ENCODE data around the gene IGSF6.

The IGSF6 gene

DNA sequence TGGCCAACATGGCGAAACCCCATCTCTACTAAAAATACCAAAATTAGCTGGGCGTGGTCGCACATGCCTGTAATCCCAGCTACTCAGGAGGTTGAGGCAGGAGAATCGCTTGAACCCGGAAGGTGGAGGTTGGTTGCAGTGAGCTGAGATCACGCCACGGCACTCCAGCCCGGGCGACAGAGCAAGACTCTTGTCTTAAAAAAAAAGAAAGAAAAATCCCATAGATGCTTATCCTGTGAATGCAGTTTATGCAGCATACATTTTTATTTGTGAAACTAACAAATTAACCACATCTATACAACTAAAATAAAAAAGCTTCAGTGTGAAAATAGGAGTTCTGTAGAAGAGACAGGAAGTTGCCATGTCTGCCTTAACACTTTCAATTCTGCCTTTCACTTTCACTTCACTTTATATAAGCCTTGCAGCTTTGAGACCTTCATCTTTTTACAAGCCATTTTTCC, 7.1 kb downstream of the IGSF6 start:
- TF ChIP-seq, protein P1, sequence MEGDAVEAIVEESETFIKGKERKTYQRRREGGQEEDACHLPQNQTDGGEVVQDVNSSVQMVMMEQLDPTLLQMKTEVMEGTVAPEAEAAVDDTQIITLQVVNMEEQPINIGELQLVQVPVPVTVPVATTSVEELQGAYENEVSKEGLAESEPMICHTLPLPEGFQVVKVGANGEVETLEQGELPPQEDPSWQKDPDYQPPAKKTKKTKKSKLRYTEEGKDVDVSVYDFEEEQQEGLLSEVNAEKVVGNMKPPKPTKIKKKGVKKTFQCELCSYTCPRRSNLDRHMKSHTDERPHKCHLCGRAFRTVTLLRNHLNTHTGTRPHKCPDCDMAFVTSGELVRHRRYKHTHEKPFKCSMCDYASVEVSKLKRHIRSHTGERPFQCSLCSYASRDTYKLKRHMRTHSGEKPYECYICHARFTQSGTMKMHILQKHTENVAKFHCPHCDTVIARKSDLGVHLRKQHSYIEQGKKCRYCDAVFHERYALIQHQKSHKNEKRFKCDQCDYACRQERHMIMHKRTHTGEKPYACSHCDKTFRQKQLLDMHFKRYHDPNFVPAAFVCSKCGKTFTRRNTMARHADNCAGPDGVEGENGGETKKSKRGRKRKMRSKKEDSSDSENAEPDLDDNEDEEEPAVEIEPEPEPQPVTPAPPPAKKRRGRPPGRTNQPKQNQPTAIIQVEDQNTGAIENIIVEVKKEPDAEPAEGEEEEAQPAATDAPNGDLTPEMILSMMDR (IDR thresholded peaks at IDR 0.05; ENCODE audit: borderline replicate concordance, insufficient read depth, low read depth, low read length): no peak
- no peak overlapping the region for H3K4me3 ChIP-seq (ENCODE audit: low read depth, low read length)

DNA sequence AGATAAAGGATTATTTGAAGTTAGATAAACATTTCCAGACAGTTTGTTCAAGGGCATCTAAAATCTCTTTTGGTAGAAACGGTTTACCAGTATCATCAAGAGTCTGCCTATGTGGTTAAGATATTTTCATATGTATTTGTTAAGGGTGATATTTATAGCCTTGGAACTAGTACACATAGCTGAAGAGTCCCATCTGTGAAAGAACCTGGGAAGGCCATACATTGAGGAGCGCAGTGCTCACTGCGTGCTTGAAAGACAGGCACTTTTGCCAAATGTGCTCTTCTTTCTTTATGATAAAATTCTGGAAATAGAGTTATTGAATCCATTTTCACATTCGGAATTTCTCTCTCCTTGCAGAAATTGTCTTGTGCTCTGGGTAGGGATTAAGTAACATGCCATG, 7.7 kb downstream of the IGSF6 start:
- TF ChIP-seq, protein P1 (IDR thresholded peaks at IDR 0.05; ENCODE audit: borderline replicate concordance, insufficient read depth, low read depth, low read length): no peak
- H3K4me3 ChIP-seq (ENCODE audit: low read depth, low read length): no peak overlapping the region

DNA sequence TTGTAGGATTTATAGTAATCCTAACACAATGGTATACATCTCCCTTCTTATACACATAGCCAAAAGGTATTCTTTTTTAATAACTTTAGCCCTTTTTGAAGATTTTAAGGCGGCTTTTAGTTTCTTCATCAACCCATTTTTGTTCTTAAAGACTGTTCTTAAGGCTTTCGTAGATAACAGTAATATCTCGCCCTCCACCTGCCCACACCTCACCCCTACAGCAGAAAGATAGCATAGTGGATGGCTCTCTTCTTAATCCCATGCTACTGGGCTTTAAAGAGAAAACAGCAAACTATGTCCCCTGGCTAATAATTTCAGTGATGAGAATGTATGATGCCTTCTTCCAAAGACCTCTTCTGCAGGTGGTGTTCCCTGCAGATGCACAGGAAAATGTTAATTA, 8.6 kb downstream of the IGSF6 start:
- TF ChIP-seq, protein P1 (IDR thresholded peaks at IDR 0.05; ENCODE audit: borderline replicate concordance, insufficient read depth, low read depth, low read length): no peak
- no peak overlapping the region for H3K4me3 ChIP-seq (ENCODE audit: low read depth, low read length)

DNA sequence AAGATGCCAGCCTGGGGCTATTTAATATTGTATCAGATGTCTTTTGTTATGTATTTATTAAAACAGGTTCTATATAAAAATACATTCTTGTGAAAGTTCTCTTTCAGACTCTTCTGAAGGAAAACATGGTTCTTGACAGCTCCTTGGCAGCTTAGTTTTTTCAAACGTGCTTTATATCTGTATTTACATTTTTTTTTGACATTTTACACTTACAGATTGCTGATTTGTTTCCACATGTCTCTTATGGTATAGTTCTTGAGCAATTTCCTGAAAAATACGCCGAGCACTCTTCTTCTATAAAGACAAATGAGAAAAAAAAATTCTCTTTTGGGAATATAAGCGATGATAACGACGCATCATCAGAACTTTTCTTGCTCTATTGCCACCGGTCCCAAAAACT, 9.5 kb downstream of the IGSF6 start:
- H3K4me3 ChIP-seq (ENCODE audit: low read depth, low read length): no peak overlapping the region

DNA sequence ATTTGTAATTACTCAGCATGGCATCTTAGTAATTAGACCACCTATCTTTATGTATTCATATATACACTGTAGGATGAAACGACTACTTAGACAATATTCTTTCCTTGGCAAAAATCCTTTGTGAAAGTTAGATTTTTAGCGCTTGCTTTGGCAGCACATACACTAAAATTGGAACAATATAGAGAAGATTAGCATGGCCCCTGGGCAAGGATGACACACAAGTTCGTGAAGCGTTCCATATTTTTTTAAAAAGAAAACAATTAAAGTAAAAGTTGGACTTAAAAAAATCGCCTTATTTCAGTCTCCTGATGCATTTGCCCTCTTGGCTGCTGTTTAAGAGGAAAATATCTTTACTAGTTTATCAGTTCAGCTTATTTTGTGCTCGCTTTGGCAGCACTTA, 10.5 kb downstream of the IGSF6 start:
- TF ChIP-seq, protein P1 (IDR thresholded peaks at IDR 0.05; ENCODE audit: borderline replicate concordance, insufficient read depth, low read depth, low read length): no peak
- H3K4me3 ChIP-seq (ENCODE audit: low read depth, low read length): no peak overlapping the region

More for the DNA sequence above, 9.5 kb downstream of the IGSF6 start:
- TF ChIP-seq, protein P1 (IDR thresholded peaks at IDR 0.05; ENCODE audit: borderline replicate concordance, insufficient read depth, low read depth, low read length): no peak

DNA sequence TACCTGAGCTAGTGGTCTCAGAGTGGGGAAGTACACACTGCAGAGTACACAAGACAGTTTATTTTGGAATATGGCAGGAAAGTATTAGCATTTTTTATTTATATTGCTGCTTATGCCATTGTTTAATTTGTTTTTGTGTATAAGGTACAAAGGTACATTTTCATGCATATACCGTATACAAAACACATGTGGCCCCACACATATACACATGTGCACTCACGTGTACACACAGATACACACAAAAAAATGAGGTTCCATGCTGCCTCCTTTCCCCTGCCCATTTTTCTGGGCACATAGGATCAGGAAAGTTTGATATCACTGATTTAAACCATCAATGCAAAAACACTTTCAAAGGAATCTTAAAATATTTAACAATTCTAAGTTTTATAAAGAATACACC, 12.9 kb downstream of the IGSF6 start:
- H3K4me3 ChIP-seq (ENCODE audit: low read depth, low read length): no peak overlapping the region
- TF ChIP-seq, protein P1 (IDR thresholded peaks at IDR 0.05; ENCODE audit: borderline replicate concordance, insufficient read depth, low read depth, low read length): no peak

DNA sequence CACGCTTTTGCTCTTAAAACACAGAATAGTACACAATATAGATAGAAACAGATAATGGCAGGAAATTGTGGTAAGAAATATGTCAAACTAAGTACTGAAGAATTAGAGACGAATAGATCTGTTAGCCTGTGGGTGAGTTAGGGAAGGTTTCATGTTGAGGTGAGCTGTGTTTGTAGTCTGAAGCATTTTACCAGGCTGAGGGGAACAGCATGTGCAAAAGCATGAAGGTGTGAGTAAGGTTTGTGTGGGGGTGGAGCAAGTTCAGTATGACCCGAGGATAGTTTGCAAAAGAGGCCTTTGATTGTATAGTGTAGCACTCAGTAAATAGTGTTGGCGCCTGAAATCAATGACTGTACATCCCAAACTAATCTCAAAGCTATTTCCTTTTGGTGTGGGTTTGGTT, 13.8 kb downstream of the IGSF6 start:
- TF ChIP-seq, protein P1 (IDR thresholded peaks at IDR 0.05; ENCODE audit: borderline replicate concordance, insufficient read depth, low read depth, low read length): no peak
- no peak overlapping the region for H3K4me3 ChIP-seq (ENCODE audit: low read depth, low read length)

Data from GM12875 (cell line).